ENCODE measurements around the gene CC2D1A.

Gene CC2D1A

GRCh38 chr19:13979686-13980085 lies 73.7 kb downstream of the CC2D1A start:
- Histone ChIP-seq H2BK5ac (ENCODE audit: low read depth, low read length, poor library complexity, severe bottlenecking) (no peak overlapping the region), H3K27ac (ENCODE audit: low read length, poor library complexity, severe bottlenecking) (no peak overlapping the region), H4K91ac (ENCODE audit: low read length) (peak overlapping the region; percentile 43), H3K9me3 (ENCODE audit: control insufficient read depth, low read length) (no peaks in the 10 kb centered on the region), H2AK5ac (ENCODE audit: low read length, severe bottlenecking) (no peak overlapping the region), H3K4me2 (ENCODE audit: low read length, poor library complexity, severe bottlenecking) (peak overlapping the region; percentile 83), H3K79me1 (replicated peaks; ENCODE audit: low read length, poor library complexity, severe bottlenecking) (peaks cover 4% of the 10 kb centered on the region), H3K14ac (ENCODE audit: low read length in 2 of 2) (peak overlapping the region in 1 of 2 experiments; percentile 91), H4K8ac (ENCODE audit: low read length) (peak overlapping the region; percentile 83), H3K27me3 (ENCODE audit: control insufficient read depth in 1 of 2, insufficient read depth in 1 of 2, low read length in 2 of 2) (peaks cover 0 to 8% of the 10 kb centered on the region in 2 experiments), H3K4me3 (ENCODE audit: insufficient read depth in 1 of 2, low read depth in 1 of 2, low read length in 2 of 2) (no peak overlapping the region), H3K4ac (ENCODE audit: low read depth in 1 of 2, low read length in 2 of 2) (peak overlapping the region; percentile 35 to 42), H3K4me1 (ENCODE audit: control insufficient read depth, insufficient read depth, low read depth, low read length) (peaks cover 18% of the 10 kb centered on the region), H3K18ac (ENCODE audit: low read depth in 1 of 2, low read length in 2 of 2) (peak overlapping the region in 1 of 2 experiments; percentile 47), H2BK12ac (ENCODE audit: low read length in 2 of 2) (peak overlapping the region in 1 of 2 experiments; percentile 53), H3K9ac (ENCODE audit: low read length) (no peak overlapping the region), H3K36me3 (ENCODE audit: control insufficient read depth in 1 of 2, insufficient read depth in 2 of 2, low read depth in 1 of 2, low read length in 2 of 2) (peaks cover 15 to 60% of the 10 kb centered on the region in 2 experiments), H2AFZ (ENCODE audit: low read depth, low read length) (no peak overlapping the region), H2BK120ac (ENCODE audit: low read depth, low read length) (peak overlapping the region; percentile 74), H3K23ac (ENCODE audit: low read length in 2 of 2) (peak overlapping the region in 1 of 2 experiments; percentile 43), H2BK15ac (ENCODE audit: low read depth, poor library complexity, severe bottlenecking) (no peak overlapping the region)
- WGBS: 96% methylated on average over 10 of the region's 12 CpGs
- no peak for DNase-seq

- Histone ChIP-seq H4K8ac (ENCODE audit: low read length) (no peak overlapping the region), H3K4me2 (ENCODE audit: low read length, poor library complexity, severe bottlenecking) (no peak overlapping the region), H3K23ac (ENCODE audit: low read length in 2 of 2) (no peak overlapping the region), H3K9me3 (ENCODE audit: control insufficient read depth, low read length) (no peaks in the 10 kb centered on the region), H3K9ac (ENCODE audit: low read length) (no peak overlapping the region), H2AFZ (ENCODE audit: low read depth, low read length) (no peak overlapping the region), H3K4me1 (ENCODE audit: control insufficient read depth, insufficient read depth, low read depth, low read length) (peaks cover 19% of the 10 kb centered on the region), H2AK5ac (ENCODE audit: low read length, severe bottlenecking) (no peak overlapping the region), H3K27me3 (ENCODE audit: control insufficient read depth in 1 of 2, insufficient read depth in 1 of 2, low read length in 2 of 2) (peaks cover 0 to 8% of the 10 kb centered on the region in 2 experiments), H3K4me3 (ENCODE audit: insufficient read depth in 1 of 2, low read depth in 1 of 2, low read length in 2 of 2) (no peak overlapping the region), H3K14ac (ENCODE audit: low read length in 2 of 2) (no peak overlapping the region), H2BK12ac (ENCODE audit: low read length in 2 of 2) (no peak overlapping the region), H3K18ac (ENCODE audit: low read depth in 1 of 2, low read length in 2 of 2) (no peak overlapping the region), H2BK120ac (ENCODE audit: low read depth, low read length) (no peak overlapping the region), H2BK15ac (ENCODE audit: low read depth, poor library complexity, severe bottlenecking) (no peak overlapping the region), H2BK5ac (ENCODE audit: low read depth, low read length, poor library complexity, severe bottlenecking) (no peak overlapping the region), H3K27ac (ENCODE audit: low read length, poor library complexity, severe bottlenecking) (no peak overlapping the region), H3K4ac (ENCODE audit: low read depth in 1 of 2, low read length in 2 of 2) (no peak overlapping the region), H3K36me3 (ENCODE audit: control insufficient read depth in 1 of 2, insufficient read depth in 2 of 2, low read depth in 1 of 2, low read length in 2 of 2) (peaks cover 15 to 58% of the 10 kb centered on the region in 2 experiments), H4K91ac (ENCODE audit: low read length) (peak overlapping the region; percentile 25), H3K79me1 (replicated peaks; ENCODE audit: low read length, poor library complexity, severe bottlenecking) (peaks cover 4% of the 10 kb centered on the region)
- WGBS: 94% methylated on average over 14 of the region's 15 CpGs
- no peak for DNase-seq
These were observed 74.3 kb downstream of the CC2D1A start for GRCh38 chr19:13980340-13980739.

Small RNA genes within 50 kb of the gene (small RNA-seq; reads per million reads assigned to genes)
- gene MIR181C (ENCODE audit: low read depth) (720 reads per million, percentile 97 among the genes with 10 or more reads in this experiment), gene MIR181D (ENCODE audit: low read depth) (580 reads per million, percentile 96 among the genes with 10 or more reads in this experiment)

All from mesenchymal stem cell (in vitro differentiated cells and primary cell).